ENCODE results near the gene FBXL3. TPM values are rescaled to one million over a fixed set of nuclear protein-coding genes. Genes with fewer than 3 reads are reported as not detected.

The FBXL3 gene
- total and polyA plus RNA-seq, 8 donors = 7.5 to 23.8 (median 14.5) TPM

GRCh38 chr13:76991796-76992547 lies 35.0 kb downstream of the FBXL3 start, which contains the start of gene CLN5:
CLN5 (plus strand) TSS chr13:76992081; CDS start chr13:76992099, 18 bp downstream.
- H3K36me3 ChIP-seq = no peaks in the 10 kb centered on the region
- peak in 1 of 4 donors; percentile 11 for TF ChIP-seq CTCF (IDR thresholded peaks at IDR 0.05)
- peak within 1 kb of the TSS; percentile 58 to 90 (median 70) for H3K4me3 ChIP-seq
- H3K27me3 ChIP-seq = no peaks in the 10 kb centered on the region
- H3K27ac ChIP-seq = peak within 1 kb of the TSS; percentile 49 to 93 (median 88)
- whole genome bisulfite sequencing, 2 donors = 0% methylated on average over 67 to 73 of the region's 73 CpGs
- H3K9me3 ChIP-seq = no peaks in the 10 kb centered on the region
- DNase-seq (peak; percentile 92 to 98 (median 95)), ATAC-seq (peak; percentile 97 to 99 (median 98)), FAIRE-seq (no peak)
- intact Hi-C loops (cut with DNase I) = no loop called here
- H3K4me1 ChIP-seq = peaks cover 0 to 9% (median 9%) of the 10 kb centered on the region in 3 donors

DNA sequence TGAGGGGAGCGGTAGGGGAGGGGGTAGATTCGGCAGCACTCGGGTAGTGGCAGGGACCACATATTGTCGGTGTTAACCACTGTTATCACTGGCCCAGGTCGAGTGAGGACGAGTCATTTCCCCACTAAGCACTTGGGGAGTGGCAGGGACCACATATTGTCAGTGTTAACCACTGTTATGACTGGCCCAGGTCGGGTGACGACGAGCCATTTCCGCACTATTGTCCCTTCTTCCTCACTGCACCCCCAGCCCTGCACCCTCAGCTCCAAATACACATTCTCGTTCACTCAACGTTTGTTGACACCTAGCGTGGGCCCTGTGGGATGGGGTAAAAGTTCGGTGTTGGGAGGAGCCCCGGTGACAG lies 35.5 kb downstream of the FBXL3 start:
- Histone ChIP-seq H3K9me3 (no peaks in the 10 kb centered on the region), H3K4me3 (peak overlapping the region; percentile 58 to 90 (median 70)), H3K27ac (peak overlapping the region; percentile 49 to 93 (median 88)), H3K36me3 (no peaks in the 10 kb centered on the region), H3K4me1 (peaks cover 0 to 9% (median 9%) of the 10 kb centered on the region in 3 donors), H3K27me3 (no peaks in the 10 kb centered on the region)
- ATAC-seq (peak in 3 of 4 donors; percentile 5 to 29 (median 7)), DNase-seq (peak in 1 of 6 donors; percentile 25), FAIRE-seq (no peak)
- intact Hi-C loops (cut with DNase I) = no loop called here
- 44 to 47% methylated on average over 15 of the region's 15 CpGs for WGBS, 2 donors
- no peak for TF ChIP-seq CTCF (IDR thresholded peaks at IDR 0.05)

- intact Hi-C loops (cut with DNase I) = no loop called here
- FAIRE-seq (no peak), ATAC-seq (no peak), DNase-seq (no peak)
- no peak overlapping the region for H3K27ac ChIP-seq
- H3K4me3 ChIP-seq = no peak overlapping the region
- TF ChIP-seq CTCF (IDR thresholded peaks at IDR 0.05) = no peak
- H3K27me3 ChIP-seq = peaks cover 0 to 7% (median 3%) of the 10 kb centered on the region in 4 donors
- 68 to 73% methylated on average over 5 of the region's 5 CpGs for WGBS, 2 donors
- no peaks in the 10 kb centered on the region for H3K36me3 ChIP-seq
- H3K9me3 ChIP-seq = no peaks in the 10 kb centered on the region
- peaks cover 0 to 6% (median 4%) of the 10 kb centered on the region in 3 donors for H3K4me1 ChIP-seq
Observed at GRCh38 chr13:76983676-76984075, 43.3 kb downstream of the FBXL3 start.

DNA sequence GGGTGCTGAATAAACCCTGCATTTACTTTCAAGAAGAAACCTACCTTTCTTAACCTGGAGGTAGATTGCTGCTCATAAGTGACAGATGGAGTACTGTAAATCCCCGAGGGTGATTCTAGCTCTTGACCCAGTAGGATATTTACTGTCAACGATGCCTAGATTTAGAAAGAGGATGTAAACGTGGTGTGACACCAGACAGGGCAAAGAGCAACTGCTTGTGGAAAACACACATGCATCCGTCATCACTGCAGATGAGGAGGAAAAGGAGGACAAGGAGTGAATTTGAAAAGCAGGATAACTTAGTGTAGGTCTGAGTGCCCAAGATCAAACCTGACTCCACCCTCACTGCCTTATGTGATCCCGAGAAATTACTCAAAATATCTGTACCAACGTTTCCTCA lies 44.9 kb downstream of the FBXL3 start:
- ATAC-seq = no peak
- H3K9me3 ChIP-seq = no peaks in the 10 kb centered on the region
- no peak for DNase-seq
- no peak overlapping the region for H3K27ac ChIP-seq
- intact Hi-C loops (cut with DNase I) = no loop called here
- peaks cover 0 to 6% (median 4%) of the 10 kb centered on the region in 3 donors for H3K4me1 ChIP-seq
- FAIRE-seq = no peak
- no peak overlapping the region for H3K4me3 ChIP-seq
- peaks cover 0 to 7% (median 3%) of the 10 kb centered on the region in 4 donors for H3K27me3 ChIP-seq
- WGBS, 2 donors = 55 to 62% methylated on average over 6 of the region's 6 CpGs
- no peaks in the 10 kb centered on the region for H3K36me3 ChIP-seq
- TF ChIP-seq CTCF (IDR thresholded peaks at IDR 0.05) = no peak

Data from pancreas (tissue), 10 donors.